K562 (cell line): ENCODE data around the gene NOTCH1. TPM values are rescaled to one million over a fixed set of nuclear protein-coding genes. Genes with fewer than 3 reads are reported as not detected.

Experiments
- ATAC-seq: fragments of 200-7000 bp; cut with Tn5 transposase; 3 replicates; pipeline ENCODE4 v1.9.1; 2020; ENCODE audit warnings: moderate library complexity
- BruUV-seq: library from RNA; stranded (reverse); fragments of 400-500 nt; replicated peaks from 2 replicates; lab custom pipeline; 2021; lab: Mats Ljungman, UMichigan
- CTCF ChIA-PET: fragments of 300-600 bp; formaldehyde crosslinking; extraction: SDS; loops from one replicate; lab custom pipeline; 2021; ENCODE audit warnings: low intra/inter-chr PET ratio; lab: Yijun Ruan, JAX
- POLR2A ChIA-PET: fragments of 300-600, 350-650 bp; sonication (Branson Sonifier 250); formaldehyde crosslinking; extraction: SDS; loops from one replicate; lab custom pipeline; 2021; ENCODE audit warnings: antibody characterized with exemption, inconsistent platforms; lab: Yijun Ruan, JAX
- DNase-seq, 4 experiments: peaks; one replicate each; pipeline versions ENCODE4 v3.0.0 to v3.0.0-alpha.2; 2011 to 2018; ENCODE audit warnings: low spot score in 3 of 4, mixed read lengths in 3 of 4; ENCODE audit errors: extremely low read depth in 1 of 4
- FAIRE-seq: peaks from 2 replicates; lab custom pipeline; 2011; peaks lifted over from hg19 to GRCh38; lab: Jason Lieb, UNC
- H2AFZ ChIP-seq: 2 replicates; pipeline ENCODE4 v1.6.0; 2011; ENCODE audit warnings: low read depth, low read length, control low read depth, inconsistent platforms
- H3K27ac ChIP-seq: fragments of 200-600 bp; 3 replicates; pipeline ENCODE4 v1.8.0; 2011; ENCODE audit warnings: low read depth, mild to moderate bottlenecking, control low read depth, inconsistent platforms, low read length, moderate library complexity, mixed read lengths; ENCODE audit errors: extremely low read depth
- H3K27me3 ChIP-seq, 2 experiments: fragments of 300-600 bp in 1 of 2; 2 replicates in 1 of 2; 3 replicates in 1 of 2; pipeline versions ENCODE4 v1.6.0 to v1.8.0; 2011; ENCODE audit warnings: inconsistent platforms in 2 of 2, low read length in 2 of 2, mild to moderate bottlenecking in 1 of 2, mixed read lengths in 1 of 2, moderate library complexity in 1 of 2; ENCODE audit not compliant: control insufficient read depth in 2 of 2, insufficient read depth in 2 of 2
- H3K36me3 ChIP-seq: fragments of 300-600 bp; 3 replicates; pipeline ENCODE4 v1.8.0; 2011; ENCODE audit warnings: mild to moderate bottlenecking, low read length, inconsistent platforms; ENCODE audit not compliant: control insufficient read depth, insufficient read depth
- H3K4me1 ChIP-seq, 2 experiments: fragments of 200-600 bp in 1 of 2; replicated peaks in 1 of 2; 2 replicates in 1 of 2; 3 replicates in 1 of 2; pipeline versions ENCODE4 v1.5.1 to v1.8.0; 2011; ENCODE audit warnings: inconsistent platforms in 2 of 2, low read length in 2 of 2, mild to moderate bottlenecking in 1 of 2, mixed read lengths in 1 of 2, moderate library complexity in 1 of 2; ENCODE audit not compliant: control insufficient read depth in 2 of 2, insufficient read depth in 2 of 2
- H3K4me2 ChIP-seq: 2 replicates; pipeline ENCODE4 v1.6.1; 2011; ENCODE audit warnings: low read length, control low read depth, inconsistent platforms, mixed read lengths; ENCODE audit not compliant: insufficient read depth
- H3K4me3 ChIP-seq: fragments of 200-600 bp; sonication (generic), shearing (Covaris generic); 2 replicates; pipeline ENCODE4 v1.5.1; 2016; ENCODE audit warnings: control low read depth, inconsistent platforms
- H3K79me2 ChIP-seq: fragments of 200-600 bp; 3 replicates; pipeline ENCODE4 v1.8.0; 2011; ENCODE audit warnings: low read length, inconsistent platforms; ENCODE audit not compliant: control insufficient read depth, insufficient read depth
- H3K9ac ChIP-seq, 2 experiments: 2 replicates each; pipeline versions ENCODE4 v1.6.0 to v1.6.1; 2011; ENCODE audit warnings: low read depth in 2 of 2, low read length in 2 of 2, control low read depth in 1 of 2, inconsistent platforms in 1 of 2, mild to moderate bottlenecking in 1 of 2, mixed read lengths in 1 of 2; ENCODE audit not compliant: insufficient read depth in 1 of 2
- H3K9me1 ChIP-seq: one replicate; pipeline ENCODE4 v1.6.0; 2011; ENCODE audit warnings: inconsistent platforms, mild to moderate bottlenecking, low read length, moderate library complexity; ENCODE audit not compliant: control insufficient read depth, insufficient read depth
- H3K9me3 ChIP-seq: replicated peaks from 2 replicates; pipeline ENCODE4 v1.5.1; 2011; ENCODE audit warnings: low read depth, low read length, inconsistent platforms; ENCODE audit not compliant: control insufficient read depth, insufficient read depth
- H4K20me1 ChIP-seq: replicated peaks from 2 replicates; pipeline ENCODE4 v1.6.1; 2011; ENCODE audit warnings: low read length, inconsistent platforms, mixed read lengths; ENCODE audit not compliant: control insufficient read depth, insufficient read depth
- CEBPB ChIP-seq: fragments of 450-650 bp; IDR thresholded peaks from 2 replicates; pipeline ENCODE4 v1.6.1; 2016; ENCODE audit warnings: missing genetic modification characterization, missing compliant biosample characterization
- CHD2 ChIP-seq: IDR thresholded peaks from 2 replicates; pipeline ENCODE4 v1.6.1; 2011; ENCODE audit warnings: low read depth, low read length
- HIVEP1 ChIP-seq: fragments of 250-450 bp; sonication (Bioruptor Pico); IDR thresholded peaks from 2 replicates; pipeline ENCODE4 v1.4.0; 2020; ENCODE audit warnings: mild to moderate bottlenecking
- KDM1A ChIP-seq, 2 experiments: fragments of 450-650 bp; IDR thresholded peaks; 2 replicates each; pipeline ENCODE4 v1.6.1; 2016; ENCODE audit warnings: mild to moderate bottlenecking in 2 of 2
- MXI1 ChIP-seq: IDR thresholded peaks from 2 replicates; pipeline ENCODE4 v1.6.1; 2011; ENCODE audit warnings: low read depth, mild to moderate bottlenecking, improper control_type of control experiment, low read length
- NCOA1 ChIP-seq: fragments of 450-650 bp; IDR thresholded peaks from 2 replicates; pipeline ENCODE4 v1.6.1; 2016; ENCODE audit warnings: low read depth
- RBM25 ChIP-seq: fragments of 200-400 bp; formaldehyde crosslinking; IDR thresholded peaks from 2 replicates; pipeline ENCODE4 v1.6.1; 2018; ENCODE audit warnings: low read length, low read depth, moderate library complexity; ENCODE audit not compliant: severe bottlenecking
- RCOR1 ChIP-seq, 2 experiments: IDR thresholded peaks; 2 replicates each; pipeline ENCODE4 v1.6.1; 2012; ENCODE audit warnings: low read depth in 2 of 2, low read length in 2 of 2, borderline replicate concordance in 1 of 2, improper control_type of control experiment in 1 of 2
- XRCC3 ChIP-seq: fragments of 450-650 bp; IDR thresholded peaks from 2 replicates; pipeline ENCODE4 v1.6.1; 2017; ENCODE audit warnings: mild to moderate bottlenecking, moderate library complexity
- YBX1 ChIP-seq: fragments of 450-650 bp; IDR thresholded peaks from 2 replicates; pipeline ENCODE4 v1.7.1; 2016; ENCODE audit warnings: mild to moderate bottlenecking
- ZNF518B ChIP-seq: fragments of 250-450 bp; sonication (Bioruptor Pico); IDR thresholded peaks from 2 replicates; pipeline ENCODE4 v1.5.0; 2021; ENCODE audit warnings: mild to moderate bottlenecking, moderate library complexity
- ZNF830 ChIP-seq: fragments of 250-450 bp; sonication (Bioruptor Pico); IDR thresholded peaks from 2 replicates; pipeline ENCODE4 v1.5.0; 2021; ENCODE audit warnings: mild to moderate bottlenecking
- WGBS: fragments of 100-300 bp; shearing (Covaris generic); methylation state at CpG from one replicate; pipeline ENCODE4 v1.1.6; 2016; ENCODE audit warnings: low coverage, mixed read lengths; ENCODE audit not compliant: insufficient coverage; ENCODE audit errors: missing lambda C conversion rate; 5-methylcytosine and 5-hydroxymethylcytosine counted together
- in situ Hi-C: fragments of 300-500 bp; cut with MboI; formaldehyde crosslinking; loops from 4 replicates; pipeline ENCODE4 v1.15.0; 2018; ENCODE audit warnings: inconsistent platforms, mixed read lengths
- intact Hi-C: fragments of 100-400 bp; cut with micrococcal nuclease; formaldehyde crosslinking; loops from 2 replicates; pipeline ENCODE4 v1.14.2; 2022
- polyA plus RNA-seq, 8 experiments: library from polyadenylated mRNA; depleted of rRNA in 4 of 8; stranded (reverse) in 5 of 8; unstranded in 3 of 8; fragments of >200 nt; fragmentation: Nextera tagmentation in 2 of 8; fragmentation: Illumina TruSeq in 1 of 8; extraction: Ambion mirVana in 2 of 8; extraction: Trizol in 1 of 8; gene quantifications; 2 replicates each; pipeline versions ENCODE4 v1.2.1 to v1.2.3, GENCODE V29; 2011 to 2014; ENCODE audit warnings: inconsistent platforms in 1 of 8, missing spikeins in 1 of 8
- total RNA-seq, 7 experiments: library from RNA; depleted of rRNA in 6 of 7; stranded (reverse); fragments of >200 nt in 6 of 7; fragmentation: Illumina TruSeq in 2 of 7; extraction: Trizol in 2 of 7; gene quantifications; 2 replicates each; pipeline versions ENCODE4 v1.2.1 to v1.2.3, GENCODE V29; 2011 to 2021; ENCODE audit warnings: low replicate concordance in 1 of 7
- TF ChIP-seq, protein P1 (sequence below): fragments of 450-650 bp; IDR thresholded peaks from 2 replicates; pipeline ENCODE4 v1.6.1; 2016; ENCODE audit warnings: low read depth

The NOTCH1 gene
- total and polyA plus RNA-seq, 9 of the 15 experiments (the other 6 are each of a cell fraction or from before 2014, with no cell fraction given) = 0.03 to 31.4 (median 2.3) TPM

DNA sequence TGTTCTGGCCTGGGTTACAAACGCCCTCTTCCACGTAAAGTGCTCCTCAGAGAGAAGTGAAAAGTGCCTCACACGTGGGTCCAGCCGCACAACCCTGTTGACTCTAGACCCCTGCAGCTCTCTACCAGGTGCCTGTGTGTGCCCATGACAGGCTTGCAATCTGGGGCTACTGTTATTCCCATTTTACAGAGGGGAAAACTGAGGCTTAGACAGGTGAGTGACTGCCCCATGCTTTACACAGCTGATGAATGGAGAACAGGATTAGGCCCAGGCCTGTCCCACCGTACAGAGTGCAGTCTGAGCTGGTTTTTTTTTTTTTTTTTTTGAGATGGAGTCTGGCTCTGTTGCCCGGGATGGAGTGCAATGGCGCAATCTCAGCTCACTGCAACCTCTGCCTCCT, 100.0 kb downstream of the NOTCH1 start:
- Histone ChIP-seq H3K9me1 (peaks cover 9% of the 10 kb centered on the region), H2AFZ (no peak overlapping the region), H3K79me2 (no peaks in the 10 kb centered on the region), H4K20me1 (peaks cover 13% of the 10 kb centered on the region), H3K9ac (no peak overlapping the region), H3K27ac (no peak overlapping the region), H3K4me2 (no peak overlapping the region), H3K4me3 (no peak overlapping the region), H3K4me1 (peaks cover 0 to 8% of the 10 kb centered on the region in 2 experiments; a peak in 1 of 5 replicates), H3K36me3 (peaks cover 92% of the 10 kb centered on the region), H3K9me3 (no peaks in the 10 kb centered on the region), H3K27me3 (no peaks in the 10 kb centered on the region)
- 90% methylated on average over 5 of the region's 7 CpGs for WGBS
- ChIA-PET CTCF (no interaction called here), POLR2A (interaction anchor here (0.5 to 1.6 kb wide), 4 partner anchors 11 to 19 kb away, joined by 3 to 7 read pairs (median 4); no protein-coding TSS in a partner anchor)
- no peak for ATAC-seq
- no peak for DNase-seq
- BruUV-seq = no TSS peak
- FAIRE-seq = no peak
- in situ Hi-C loops (no loop called here), intact Hi-C loops (no loop called here)
- peak; percentile 88 for TF ChIP-seq RBM25
- TF ChIP-seq, protein P1, sequence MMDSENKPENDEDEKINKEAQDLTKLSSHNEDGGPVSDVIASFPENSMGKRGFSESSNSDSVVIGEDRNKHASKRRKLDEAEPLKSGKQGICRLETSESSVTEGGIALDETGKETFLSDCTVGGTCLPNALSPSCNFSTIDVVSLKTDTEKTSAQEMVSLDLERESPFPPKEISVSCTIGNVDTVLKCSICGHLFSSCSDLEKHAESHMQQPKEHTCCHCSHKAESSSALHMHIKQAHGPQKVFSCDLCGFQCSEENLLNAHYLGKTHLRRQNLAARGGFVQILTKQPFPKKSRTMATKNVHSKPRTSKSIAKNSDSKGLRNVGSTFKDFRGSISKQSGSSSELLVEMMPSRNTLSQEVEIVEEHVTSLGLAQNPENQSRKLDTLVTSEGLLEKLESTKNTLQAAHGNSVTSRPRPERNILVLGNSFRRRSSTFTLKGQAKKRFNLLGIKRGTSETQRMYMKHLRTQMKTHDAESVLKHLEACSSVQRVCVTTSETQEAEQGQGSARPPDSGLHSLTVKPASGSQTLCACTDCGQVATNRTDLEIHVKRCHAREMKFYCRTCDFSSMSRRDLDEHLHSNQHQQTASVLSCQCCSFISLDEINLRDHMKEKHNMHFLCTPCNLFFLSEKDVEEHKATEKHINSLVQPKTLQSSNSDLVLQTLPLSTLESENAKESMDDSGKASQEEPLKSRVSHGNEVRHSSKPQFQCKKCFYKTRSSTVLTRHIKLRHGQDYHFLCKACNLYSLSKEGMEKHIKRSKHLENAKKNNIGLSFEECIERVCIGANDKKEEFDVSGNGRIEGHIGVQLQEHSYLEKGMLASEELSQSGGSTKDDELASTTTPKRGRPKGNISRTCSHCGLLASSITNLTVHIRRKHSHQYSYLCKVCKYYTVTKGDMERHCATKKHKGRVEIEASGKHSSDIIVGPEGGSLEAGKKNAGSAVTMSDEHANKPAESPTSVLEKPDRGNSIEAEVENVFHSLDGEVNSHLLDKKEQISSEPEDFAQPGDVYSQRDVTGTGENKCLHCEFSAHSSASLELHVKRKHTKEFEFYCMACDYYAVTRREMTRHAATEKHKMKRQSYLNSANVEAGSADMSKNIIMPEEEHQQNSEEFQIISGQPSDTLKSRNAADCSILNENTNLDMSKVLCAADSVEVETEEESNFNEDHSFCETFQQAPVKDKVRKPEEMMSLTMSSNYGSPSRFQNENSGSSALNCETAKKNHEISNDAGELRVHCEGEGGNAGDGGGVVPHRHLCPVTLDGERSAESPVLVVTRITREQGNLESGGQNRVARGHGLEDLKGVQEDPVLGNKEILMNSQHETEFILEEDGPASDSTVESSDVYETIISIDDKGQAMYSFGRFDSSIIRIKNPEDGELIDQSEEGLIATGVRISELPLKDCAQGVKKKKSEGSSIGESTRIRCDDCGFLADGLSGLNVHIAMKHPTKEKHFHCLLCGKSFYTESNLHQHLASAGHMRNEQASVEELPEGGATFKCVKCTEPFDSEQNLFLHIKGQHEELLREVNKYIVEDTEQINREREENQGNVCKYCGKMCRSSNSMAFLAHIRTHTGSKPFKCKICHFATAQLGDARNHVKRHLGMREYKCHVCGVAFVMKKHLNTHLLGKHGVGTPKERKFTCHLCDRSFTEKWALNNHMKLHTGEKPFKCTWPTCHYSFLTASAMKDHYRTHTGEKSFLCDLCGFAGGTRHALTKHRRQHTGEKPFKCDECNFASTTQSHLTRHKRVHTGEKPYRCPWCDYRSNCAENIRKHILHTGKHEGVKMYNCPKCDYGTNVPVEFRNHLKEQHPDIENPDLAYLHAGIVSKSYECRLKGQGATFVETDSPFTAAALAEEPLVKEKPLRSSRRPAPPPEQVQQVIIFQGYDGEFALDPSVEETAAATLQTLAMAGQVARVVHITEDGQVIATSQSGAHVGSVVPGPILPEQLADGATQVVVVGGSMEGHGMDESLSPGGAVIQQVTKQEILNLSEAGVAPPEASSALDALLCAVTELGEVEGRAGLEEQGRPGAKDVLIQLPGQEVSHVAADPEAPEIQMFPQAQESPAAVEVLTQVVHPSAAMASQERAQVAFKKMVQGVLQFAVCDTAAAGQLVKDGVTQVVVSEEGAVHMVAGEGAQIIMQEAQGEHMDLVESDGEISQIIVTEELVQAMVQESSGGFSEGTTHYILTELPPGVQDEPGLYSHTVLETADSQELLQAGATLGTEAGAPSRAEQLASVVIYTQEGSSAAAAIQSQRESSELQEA = no peak
- TF ChIP-seq ZNF518B = no peak
- TF ChIP-seq HIVEP1 (CRISPR knock-in tag) = no peak
- TF ChIP-seq ZNF830 = no peak
- TF ChIP-seq MXI1 = no peak
- 0 out of 4 replicates have a peak, but pooled peaks of 1 of the 2 experiments have one; percentile 6 for TF ChIP-seq RCOR1 (IDR thresholded peaks at IDR 0.05; ENCODE audit: borderline replicate concordance in 1 of 2, low read depth in 2 of 2, low read length in 2 of 2)
- no peak for TF ChIP-seq CHD2
- TF ChIP-seq NCOA1 = no peak
- TF ChIP-seq YBX1 = no peak
- peak; percentile 57 for TF ChIP-seq CEBPB
- no peak for TF ChIP-seq XRCC3
- peak; percentile 25; a peak in 1 of 4 replicates for TF ChIP-seq KDM1A (IDR thresholded peaks at IDR 0.05)
